HEK293T (cell line): ENCODE results near the gene POLK.
"Not testable (repeated sequence)": the region's sequence is repeated elsewhere in the genome, so short reads cannot be mapped to it uniquely, and the experiment has no call there.

Experiments
- BHLHE40 ChIP-seq: fragments of 450-650 bp; IDR thresholded peaks from 2 replicates; pipeline ENCODE4 v1.6.1; 2016; ENCODE audit warnings: mild to moderate bottlenecking, moderate library complexity, borderline replicate concordance
- CTBP1 ChIP-seq: fragments of 450-650 bp; IDR thresholded peaks from 2 replicates; pipeline ENCODE4 v1.6.1; 2016; ENCODE audit warnings: borderline replicate concordance
- ELF4 ChIP-seq: fragments of 450-650 bp; IDR thresholded peaks from 2 replicates; pipeline ENCODE4 v1.6.1; 2017; ENCODE audit warnings: antibody characterized with exemption
- FOXA1 ChIP-seq: fragments of 450-650 bp; IDR thresholded peaks from 2 replicates; pipeline ENCODE4 v1.6.1; 2016; ENCODE audit warnings: mild to moderate bottlenecking
- FOXK2 ChIP-seq: fragments of 450-650 bp; IDR thresholded peaks from 2 replicates; pipeline ENCODE4 v1.6.1; 2016; ENCODE audit warnings: mild to moderate bottlenecking
- HDGF ChIP-seq: fragments of 450-650 bp; IDR thresholded peaks from 2 replicates; pipeline ENCODE4 v1.6.1; 2017; ENCODE audit warnings: antibody characterized with exemption, borderline replicate concordance
- L3MBTL2 ChIP-seq: fragments of 450-650 bp; conservative IDR thresholded peaks from 2 replicates; pipeline ENCODE4 v1.6.1; 2016; ENCODE audit warnings: mild to moderate bottlenecking
- PKNOX1 ChIP-seq: fragments of 450-650 bp; IDR thresholded peaks from 2 replicates; pipeline ENCODE4 v1.6.1; 2016
- SP1 ChIP-seq: fragments of 450-650 bp; IDR thresholded peaks from 2 replicates; pipeline ENCODE4 v1.6.1; 2017
- SUZ12 ChIP-seq: fragments of 450-650 bp; IDR thresholded peaks from 2 replicates; pipeline ENCODE4 v1.6.1; 2016; ENCODE audit warnings: mild to moderate bottlenecking
- TARDBP ChIP-seq: fragments of 450-650 bp; IDR thresholded peaks from 2 replicates; pipeline ENCODE4 v1.6.1; 2016

GRCh38 chr5:75505112-75505511, 6.6 kb upstream of the POLK start:
- TF ChIP-seq BHLHE40, FOXA1, L3MBTL2, SP1, HDGF, ELF4, SUZ12, CTBP1, PKNOX1, FOXK2, TARDBP: not testable (repeated sequence)
